Activated B cell treated with CpG ODN at 0.5 μM for 24 hours (primary cell): Measurements from ENCODE around the gene IMPACT. TPM values are rescaled to one million over a fixed set of nuclear protein-coding genes. Genes with fewer than 3 reads are reported as not detected.

Source experiments
- ATAC-seq: fragments of 200-7000 bp; cut with Tn5 transposase; one replicate; pipeline ENCODE4 v1.10.0; 2021; ENCODE audit warnings: low read depth, mild to moderate bottlenecking, moderate library complexity
- CTCF ChIA-PET: fragments of 350-600 bp; sonication (Branson Sonifier 250); formaldehyde crosslinking; loops from one replicate; lab custom pipeline; 2021; ENCODE audit warnings: antibody characterized with exemption; lab: Charles Lee
- POLR2A ChIA-PET: fragments of 350-600 bp; sonication (Branson Sonifier 250); formaldehyde crosslinking; loops from one replicate; lab custom pipeline; 2021; ENCODE audit warnings: antibody characterized with exemption; lab: Charles Lee
- DNase-seq: peaks from one replicate; pipeline ENCODE4 v3.0.0; 2022
- H3K27ac Mint-ChIP-seq: one replicate; pipeline ENCODE4 v1.8.0; 2020; ENCODE audit warnings: mixed read lengths
- H3K27me3 Mint-ChIP-seq: one replicate; pipeline ENCODE4 v1.8.0; 2021; ENCODE audit warnings: mixed read lengths
- H3K36me3 Mint-ChIP-seq: one replicate; pipeline ENCODE4 v1.8.0; 2021; ENCODE audit warnings: low read depth, mixed read lengths
- H3K4me1 Mint-ChIP-seq: one replicate; pipeline ENCODE4 v1.8.0; 2021; ENCODE audit warnings: mixed read lengths
- H3K4me3 Mint-ChIP-seq: one replicate; pipeline ENCODE4 v1.8.0; 2020; ENCODE audit warnings: mild to moderate bottlenecking, mixed read lengths
- H3K9me3 Mint-ChIP-seq: one replicate; pipeline ENCODE4 v1.8.0; 2020; ENCODE audit warnings: mixed read lengths
- CTCF ChIP-seq: fragments of 200-600 bp; IDR thresholded peaks from one replicate; pipeline ENCODE4 v1.8.0; 2022; ENCODE audit warnings: antibody characterized with exemption, mild to moderate bottlenecking
- intact Hi-C: fragments of 100-400 bp; cut with micrococcal nuclease; formaldehyde crosslinking; loops from one replicate; pipeline ENCODE4 v1.15.1; 2024
- total RNA-seq: library from RNA; stranded (reverse); gene quantifications from 2 replicates; pipeline ENCODE4 v1.2.3, GENCODE V29; 2022

Gene IMPACT
- total RNA-seq, 1 donor from 2014 or later: 17.4 TPM

- Mint-ChIP-seq H3K27ac (no peak overlapping the region), H3K4me3 (no peak overlapping the region), H3K27me3 (peaks cover 52% of the 10 kb centered on the region), H3K36me3 (no peaks in the 10 kb centered on the region), H3K9me3 (no peaks in the 10 kb centered on the region), H3K4me1 (no peaks in the 10 kb centered on the region)
- intact Hi-C loops: no loop called here
- DNase-seq: no peak
- ChIA-PET POLR2A (no interaction called here), CTCF (interaction anchor here (0.6 kb wide), 1 partner anchor 13 kb away, joined by 3 read pairs; no protein-coding TSS in a partner anchor)
- no peak for ATAC-seq
- TF ChIP-seq CTCF: no peak
Observed at GRCh38 chr18:24404591-24404990, 21.9 kb upstream of the IMPACT start.

GRCh38 chr18:24408496-24408895 lies 18.0 kb upstream of the IMPACT start:
- no peak for TF ChIP-seq CTCF
- H3K27ac Mint-ChIP-seq: no peak overlapping the region
- H3K9me3 Mint-ChIP-seq: no peaks in the 10 kb centered on the region
- CTCF ChIA-PET: no interaction called here
- peaks cover 49% of the 10 kb centered on the region for H3K27me3 Mint-ChIP-seq
- no peak overlapping the region for H3K4me3 Mint-ChIP-seq
- H3K36me3 Mint-ChIP-seq: no peaks in the 10 kb centered on the region
- intact Hi-C loops: no loop called here
- no peak for DNase-seq
- H3K4me1 Mint-ChIP-seq: no peaks in the 10 kb centered on the region
- ATAC-seq: no peak
- POLR2A ChIA-PET: no interaction called here

GRCh38 chr18:24413148-24413547 lies 13.3 kb upstream of the IMPACT start:
- POLR2A ChIA-PET: no interaction called here

GRCh38 chr18:24414349-24415003 lies 12.0 kb upstream of the IMPACT start:
- TF ChIP-seq CTCF: no peak
- DNase-seq (no peak), ATAC-seq (no peak)
- no peak overlapping the region for H3K4me3 Mint-ChIP-seq
- peaks cover 40% of the 10 kb centered on the region for H3K27me3 Mint-ChIP-seq
- intact Hi-C loops: no loop called here
- ChIA-PET CTCF (no interaction called here), POLR2A (no interaction called here)
- no peaks in the 10 kb centered on the region for H3K9me3 Mint-ChIP-seq
- no peaks in the 10 kb centered on the region for H3K36me3 Mint-ChIP-seq
- no peak overlapping the region for H3K27ac Mint-ChIP-seq
- H3K4me1 Mint-ChIP-seq: no peaks in the 10 kb centered on the region

More at GRCh38 chr18:24413148-24413547, 13.3 kb upstream of the IMPACT start:
- H3K36me3 Mint-ChIP-seq: no peaks in the 10 kb centered on the region
- TF ChIP-seq CTCF: no peak
- peaks cover 41% of the 10 kb centered on the region for H3K27me3 Mint-ChIP-seq
- H3K4me1 Mint-ChIP-seq: no peaks in the 10 kb centered on the region
- no peak overlapping the region for H3K4me3 Mint-ChIP-seq
- intact Hi-C loops: no loop called here
- no peaks in the 10 kb centered on the region for H3K9me3 Mint-ChIP-seq
- DNase-seq (no peak), ATAC-seq (no peak)
- H3K27ac Mint-ChIP-seq: no peak overlapping the region
- CTCF ChIA-PET: no interaction called here

- Mint-ChIP-seq H3K4me3 (no peak overlapping the region), H3K9me3 (no peaks in the 10 kb centered on the region), H3K36me3 (no peaks in the 10 kb centered on the region), H3K27ac (no peak overlapping the region), H3K27me3 (peaks cover 50% of the 10 kb centered on the region), H3K4me1 (no peaks in the 10 kb centered on the region)
- intact Hi-C loops: no loop called here
- no peak for ATAC-seq
- ChIA-PET POLR2A (no interaction called here), CTCF (no interaction called here)
- DNase-seq: no peak
- TF ChIP-seq CTCF: no peak
Observed at GRCh38 chr18:24417480-24417879, 9.0 kb upstream of the IMPACT start.
